ENCODE results near the gene VAX1. TPM values are rescaled to one million over a fixed set of nuclear protein-coding genes. Genes with fewer than 3 reads are reported as not detected.

Gene VAX1
- total and polyA plus RNA-seq, 9 of the 15 experiments (the other 6 are each of a cell fraction or from before 2014, with no cell fraction given), result not detected

- Histone ChIP-seq H2AFZ (ENCODE audit: low read depth, low read length) (peak overlapping the region; percentile 83), H3K9me3 (replicated peaks; ENCODE audit: control insufficient read depth, insufficient read depth, low read depth, low read length) (no peaks in the 10 kb centered on the region), H3K4me1 (replicated peaks in 1 of 2; ENCODE audit: control insufficient read depth in 2 of 2, insufficient read depth in 2 of 2, low read length in 2 of 2) (peaks cover 8% of the 10 kb centered on the region in 2 experiments; a peak in 3 of 5 replicates), H3K79me2 (ENCODE audit: control insufficient read depth, insufficient read depth, low read length) (no peaks in the 10 kb centered on the region), H3K4me2 (ENCODE audit: insufficient read depth, low read length) (peak overlapping the region; percentile 58; the same call in 1 of the 2 replicates), H3K9ac (ENCODE audit: insufficient read depth in 1 of 2, low read depth in 2 of 2, low read length in 2 of 2) (no peak overlapping the region), H3K36me3 (ENCODE audit: control insufficient read depth, insufficient read depth, low read length) (no peaks in the 10 kb centered on the region), H3K9me1 (ENCODE audit: control insufficient read depth, insufficient read depth, low read length) (no peaks in the 10 kb centered on the region), H3K27me3 (ENCODE audit: control insufficient read depth in 2 of 2, insufficient read depth in 2 of 2, low read length in 2 of 2) (peaks cover 0 to 21% of the 10 kb centered on the region in 2 experiments; a peak in 2 of 5 replicates), H3K4me3 (no peak overlapping the region), H3K27ac (ENCODE audit: extremely low read depth, low read depth, low read length) (no peak overlapping the region), H4K20me1 (replicated peaks; ENCODE audit: control insufficient read depth, insufficient read depth, low read length) (0 out of 2 replicates have a peak, but pooled peaks cover 5% of the 10 kb centered on the region)
- FAIRE-seq (peak; percentile 88), ATAC-seq (peak; percentile 97), DNase-seq (ENCODE audit: extremely low read depth in 1 of 4, low spot score in 3 of 4) (peak; percentile 67 to 74 (median 71))
- intact Hi-C loops (cut with micrococcal nuclease) (loop anchor here (2.0 to 10.0 kb wide), 5 partner anchors 60 to 730 kb away; no protein-coding TSS in a partner anchor), in situ Hi-C loops (cut with MboI) (loop anchor here (5.0 to 25.0 kb wide), 3 partner anchors 367 to 712 kb away; no protein-coding TSS in a partner anchor)
- 0% methylated on average over 14 of the region's 16 CpGs for WGBS (ENCODE audit: insufficient coverage, low coverage, missing lambda C conversion rate)
- ChIA-PET CTCF (ENCODE audit: low intra/inter-chr PET ratio) (interaction anchor here (0.6 to 3.3 kb wide), 4 partner anchors 133 to 378 kb away, joined by 3 to 32 read pairs (median 7); no protein-coding TSS in a partner anchor), POLR2A (interaction anchor here (0.8 to 1.0 kb wide), 3 partner anchors 8 to 378 kb away, joined by 3 to 5 read pairs (median 3); no protein-coding TSS in a partner anchor)
- BruUV-seq (replicated peaks), result no TSS peak
- TF ChIP-seq KAT2B (IDR thresholded peaks at IDR 0.05; ENCODE audit: low read depth, low read length) (no peak), STAG1 (CRISPR knock-in tag; IDR thresholded peaks at IDR 0.05; ENCODE audit: borderline replicate concordance) (peak; percentile 54; the same call in 1 of the 2 replicates), HNRNPLL (IDR thresholded peaks at IDR 0.05; ENCODE audit: low read depth, low read length, poor library complexity, severe bottlenecking) (peak; percentile 58), RFX5 (IDR thresholded peaks at IDR 0.05; ENCODE audit: low read depth, low read length) (no peak), POLR2H (tag; IDR thresholded peaks at IDR 0.05; ENCODE audit: low read depth) (no peak), ETV1 (tag; conservative IDR thresholded peaks at IDR 0.05; ENCODE audit: low read depth) (peak; percentile 30; the same call in 1 of the 2 replicates), DEAF1 (CRISPR knock-in tag; IDR thresholded peaks at IDR 0.05) (peak; percentile 41; the same call in 1 of the 2 replicates), REST (IDR thresholded peaks at IDR 0.05; ENCODE audit: borderline replicate concordance) (peak; percentile 39; the same call in 1 of the 2 replicates), REST (CRISPR knock-in tag; IDR thresholded peaks at IDR 0.05; ENCODE audit: low read depth) (no peak), EGR1 (conservative IDR thresholded peaks at IDR 0.05) (peak; percentile 65)
Measured at GRCh38 chr10:117174439-117175214, 36.6 kb upstream of the VAX1 start.

All from K562 (cell line).